WERI-Rb-1 (cell line): Measurements from ENCODE around the gene PC.
A peak's percentile ranks its signal among the peaks of the same experiment; 100 is the strongest.

ENCODE experiments used
- DNase-seq: peaks from one replicate; pipeline ENCODE4 v3.0.0-alpha.2; 2020
- H3K27ac ChIP-seq: fragments of 250-450 bp; sonication (Bioruptor Pico); 2 replicates; pipeline ENCODE4 v1.5.1; 2020; ENCODE audit warnings: mild to moderate bottlenecking, moderate library complexity
- H3K27me3 ChIP-seq: fragments of 250-450 bp; sonication (Bioruptor Pico); 2 replicates; pipeline ENCODE4 v1.5.1; 2021; ENCODE audit warnings: mild to moderate bottlenecking, low read depth, moderate library complexity; ENCODE audit not compliant: insufficient read depth, severe bottlenecking
- H3K36me3 ChIP-seq: fragments of 250-450 bp; sonication (Bioruptor Pico); 2 replicates; pipeline ENCODE4 v1.5.1; 2020; ENCODE audit warnings: mild to moderate bottlenecking, moderate library complexity
- H3K4me3 ChIP-seq: 2 replicates; pipeline ENCODE4 v1.5.1; 2011; ENCODE audit warnings: low read depth, mild to moderate bottlenecking, control low read depth, low read length
- H3K9me3 ChIP-seq: fragments of 250-450 bp; sonication (Bioruptor Pico); 2 replicates; pipeline ENCODE4 v1.5.1; 2021; ENCODE audit warnings: mild to moderate bottlenecking, moderate library complexity; ENCODE audit not compliant: severe bottlenecking
- TF ChIP-seq, protein P1 (sequence below): IDR thresholded peaks from 2 replicates; pipeline ENCODE4 v1.5.1; 2011; ENCODE audit warnings: low read depth, mild to moderate bottlenecking, control low read depth, inconsistent platforms, low read length

PC gene

GRCh38 chr11:66894141-66894540, 64.0 kb downstream of the PC start:
- no peak for DNase-seq
- Histone ChIP-seq H3K36me3 (no peaks in the 10 kb centered on the region), H3K27me3 (no peaks in the 10 kb centered on the region), H3K27ac (no peak overlapping the region), H3K9me3 (no peaks in the 10 kb centered on the region), H3K4me3 (no peak overlapping the region)
- TF ChIP-seq, protein P1, sequence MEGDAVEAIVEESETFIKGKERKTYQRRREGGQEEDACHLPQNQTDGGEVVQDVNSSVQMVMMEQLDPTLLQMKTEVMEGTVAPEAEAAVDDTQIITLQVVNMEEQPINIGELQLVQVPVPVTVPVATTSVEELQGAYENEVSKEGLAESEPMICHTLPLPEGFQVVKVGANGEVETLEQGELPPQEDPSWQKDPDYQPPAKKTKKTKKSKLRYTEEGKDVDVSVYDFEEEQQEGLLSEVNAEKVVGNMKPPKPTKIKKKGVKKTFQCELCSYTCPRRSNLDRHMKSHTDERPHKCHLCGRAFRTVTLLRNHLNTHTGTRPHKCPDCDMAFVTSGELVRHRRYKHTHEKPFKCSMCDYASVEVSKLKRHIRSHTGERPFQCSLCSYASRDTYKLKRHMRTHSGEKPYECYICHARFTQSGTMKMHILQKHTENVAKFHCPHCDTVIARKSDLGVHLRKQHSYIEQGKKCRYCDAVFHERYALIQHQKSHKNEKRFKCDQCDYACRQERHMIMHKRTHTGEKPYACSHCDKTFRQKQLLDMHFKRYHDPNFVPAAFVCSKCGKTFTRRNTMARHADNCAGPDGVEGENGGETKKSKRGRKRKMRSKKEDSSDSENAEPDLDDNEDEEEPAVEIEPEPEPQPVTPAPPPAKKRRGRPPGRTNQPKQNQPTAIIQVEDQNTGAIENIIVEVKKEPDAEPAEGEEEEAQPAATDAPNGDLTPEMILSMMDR: no peak

DNA sequence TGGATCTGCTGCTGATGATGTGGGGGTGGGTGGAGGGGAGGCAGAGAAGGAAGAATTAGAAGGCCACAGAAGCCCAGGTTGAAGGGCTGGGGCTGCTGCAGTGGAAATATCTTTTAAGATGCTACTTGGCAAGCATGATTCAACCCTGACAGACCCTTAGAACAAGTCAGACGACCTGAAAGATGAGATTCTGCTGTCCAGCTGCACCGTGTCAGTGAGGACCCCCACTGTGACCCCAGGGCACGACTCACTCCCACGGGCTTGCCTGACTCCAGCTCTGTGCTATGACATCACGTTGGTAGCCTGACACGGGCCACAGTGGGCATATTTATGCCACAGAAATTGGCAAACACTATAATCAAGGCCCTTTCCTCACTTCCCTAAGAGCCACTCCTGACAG, 65.3 kb downstream of the PC start:
- Histone ChIP-seq H3K27me3 (no peaks in the 10 kb centered on the region), H3K36me3 (no peaks in the 10 kb centered on the region), H3K9me3 (no peaks in the 10 kb centered on the region), H3K4me3 (no peak overlapping the region), H3K27ac (no peak overlapping the region)
- DNase-seq: no peak
- TF ChIP-seq, protein P1: no peak

DNA sequence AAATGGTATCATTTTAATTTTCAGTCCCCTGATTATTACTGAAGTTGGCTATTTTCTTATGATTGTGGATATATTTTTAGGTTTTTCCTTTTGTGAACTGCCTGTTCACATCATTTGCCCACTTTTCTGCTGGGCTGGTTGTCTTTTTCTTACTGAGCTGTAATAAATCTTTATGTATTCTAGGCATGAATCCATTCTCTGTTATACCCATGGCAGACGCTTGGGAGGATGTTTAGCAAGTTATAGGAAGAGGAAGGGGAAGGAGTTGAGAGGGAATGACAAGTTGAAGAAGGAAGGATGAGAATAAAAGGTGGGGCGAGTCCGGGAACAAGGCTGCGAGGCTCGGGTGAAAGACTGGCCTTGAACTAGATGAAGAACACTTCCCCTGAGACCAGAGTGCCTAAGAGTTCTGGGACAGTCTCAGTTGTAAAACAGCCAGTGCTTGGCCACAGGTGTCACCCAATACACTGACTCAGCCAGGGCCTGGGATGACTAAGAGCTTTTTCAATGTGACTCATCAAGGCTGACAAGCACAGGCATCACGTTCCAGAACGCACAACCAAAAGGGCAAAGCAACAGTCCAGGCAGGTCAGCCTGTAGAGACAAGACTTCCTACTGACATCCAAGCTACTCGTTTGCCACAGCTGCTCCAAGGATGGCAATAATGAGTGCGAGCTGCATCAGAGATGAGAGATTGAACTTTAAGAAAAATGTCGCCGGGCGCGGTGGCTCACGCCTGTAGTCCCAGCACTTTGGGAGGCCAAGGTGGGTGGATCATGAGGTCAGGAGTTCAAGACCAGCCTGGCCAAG, 66.1 kb downstream of the PC start:
- TF ChIP-seq, protein P1: no peak
- H3K27me3 ChIP-seq: no peaks in the 10 kb centered on the region
- DNase-seq: no peak

DNA sequence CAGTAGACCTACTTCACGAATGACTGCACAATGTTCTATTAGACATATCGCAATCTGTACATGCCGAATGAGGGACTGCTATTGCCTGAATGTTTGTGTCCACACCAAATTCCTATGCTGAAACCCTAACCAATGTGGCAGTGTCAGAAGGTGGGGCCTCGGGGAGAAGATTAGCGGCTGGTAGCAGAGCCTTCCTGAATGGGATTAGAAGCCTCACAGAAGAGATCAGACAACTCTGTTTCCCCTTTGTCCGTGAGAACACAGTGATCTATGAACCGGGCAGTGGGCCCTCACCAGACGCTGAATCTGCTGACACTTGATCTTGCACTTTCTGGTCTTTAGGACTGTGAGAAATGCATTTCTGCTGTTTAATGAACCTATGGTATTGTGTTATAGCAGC, 68.2 kb downstream of the PC start:
- H3K36me3 ChIP-seq: no peaks in the 10 kb centered on the region
- H3K4me3 ChIP-seq: no peak overlapping the region
- H3K27ac ChIP-seq: no peak overlapping the region
- no peaks in the 10 kb centered on the region for H3K27me3 ChIP-seq
- DNase-seq: peak; percentile 68
- H3K9me3 ChIP-seq: no peaks in the 10 kb centered on the region
- TF ChIP-seq, protein P1: no peak

More for the DNA sequence above, 66.1 kb downstream of the PC start:
- H3K27ac ChIP-seq: no peak overlapping the region
- H3K4me3 ChIP-seq: no peak overlapping the region
- H3K9me3 ChIP-seq: no peaks in the 10 kb centered on the region
- H3K36me3 ChIP-seq: no peaks in the 10 kb centered on the region

DNA sequence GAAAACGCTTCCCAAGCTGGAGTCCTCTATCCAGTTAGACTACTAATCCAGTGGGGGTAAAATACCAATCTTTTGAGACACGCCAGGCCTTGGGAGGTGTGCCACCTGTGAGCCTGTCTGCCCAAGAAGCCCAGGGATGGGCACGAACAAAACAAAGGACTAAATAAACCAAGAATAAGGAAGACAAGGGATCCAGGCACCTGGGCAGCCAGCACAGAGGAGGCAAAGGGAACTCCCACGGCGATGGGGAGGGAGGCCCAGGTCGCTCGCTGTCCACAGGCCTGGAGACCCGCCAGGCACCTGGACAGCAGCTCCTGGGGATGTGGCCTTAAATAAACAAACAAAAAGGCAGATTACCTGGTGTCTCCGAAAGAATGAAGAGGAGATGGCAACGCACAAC, 69.9 kb downstream of the PC start:
- Histone ChIP-seq H3K27ac (no peak overlapping the region), H3K27me3 (no peaks in the 10 kb centered on the region), H3K4me3 (no peak overlapping the region), H3K9me3 (no peaks in the 10 kb centered on the region), H3K36me3 (no peaks in the 10 kb centered on the region)
- TF ChIP-seq, protein P1: no peak
- no peak for DNase-seq

GRCh38 chr11:66887526-66887925, 70.7 kb downstream of the PC start:
- TF ChIP-seq, protein P1: no peak
- H3K9me3 ChIP-seq: no peaks in the 10 kb centered on the region
- no peak overlapping the region for H3K27ac ChIP-seq
- no peaks in the 10 kb centered on the region for H3K36me3 ChIP-seq
- no peaks in the 10 kb centered on the region for H3K27me3 ChIP-seq
- no peak overlapping the region for H3K4me3 ChIP-seq
- no peak for DNase-seq
